ENCODE data around the gene PPP1R3E. TPM values are rescaled to one million over a fixed set of nuclear protein-coding genes. Genes with fewer than 3 reads are reported as not detected.
A peak's percentile ranks its signal among the peaks of the same experiment; 100 is the strongest.

The PPP1R3E gene, protein sequence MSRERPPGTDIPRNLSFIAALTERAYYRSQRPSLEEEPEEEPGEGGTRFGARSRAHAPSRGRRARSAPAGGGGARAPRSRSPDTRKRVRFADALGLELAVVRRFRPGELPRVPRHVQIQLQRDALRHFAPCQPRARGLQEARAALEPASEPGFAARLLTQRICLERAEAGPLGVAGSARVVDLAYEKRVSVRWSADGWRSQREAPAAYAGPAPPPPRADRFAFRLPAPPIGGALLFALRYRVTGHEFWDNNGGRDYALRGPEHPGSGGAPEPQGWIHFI
- polyA plus RNA-seq = 16.1 and 17.2 TPM in 2 replicates
- polyA minus RNA-seq = 11.7 and 13.9 TPM in 2 replicates

GRCh38 chr14:23302290-23303225 lies at the start of gene PPP1R3E:
PPP1R3E (minus strand) TSS chr14:23302859; CDS start chr14:23302576, 283 bp downstream.
- Histone ChIP-seq H4K20me1 (ENCODE audit: insufficient read depth) (no peaks in the 10 kb centered on the region), H3K4me3 (ENCODE audit: low read length) (peak within 1 kb of the TSS; percentile 98), H3K9ac (ENCODE audit: low read length) (peak within 1 kb of the TSS; percentile 96), H3K79me2 (replicated peaks; ENCODE audit: insufficient read depth, low read length) (peaks cover 24% of the 10 kb centered on the region), H3K27ac (ENCODE audit: low read length) (peak within 1 kb of the TSS; percentile 95), H3F3A (ENCODE audit: insufficient read depth, low read length, poor library complexity, severe bottlenecking) (peaks cover 13% of the 10 kb centered on the region), H3K36me3 (ENCODE audit: insufficient read depth, low read length) (no peaks in the 10 kb centered on the region), H3K9me3 (ENCODE audit: low read length) (no peaks in the 10 kb centered on the region), H3K9me2 (ENCODE audit: insufficient read depth, low read length) (no peaks in the 10 kb centered on the region), H3K27me3 (ENCODE audit: insufficient read depth, low read depth, low read length) (no peaks in the 10 kb centered on the region), H3K4me2 (ENCODE audit: low read length) (peak within 1 kb of the TSS; percentile 64), H2AFZ (ENCODE audit: low read depth, low read length) (peak within 1 kb of the TSS; percentile 73)
- TF ChIP-seq REST (IDR thresholded peaks at IDR 0.05; ENCODE audit: borderline replicate concordance) (peak; percentile 56), CTCF (IDR thresholded peaks at IDR 0.05; ENCODE audit: poor library complexity, severe bottlenecking) (no peak), POLR2AphosphoS5 (IDR thresholded peaks at IDR 0.05) (peak; percentile 80), SMC3 (conservative IDR thresholded peaks at IDR 0.05; ENCODE audit: poor library complexity) (no peak), TAF1 (IDR thresholded peaks at IDR 0.05; ENCODE audit: low read depth) (peak; percentile 32)

- H3K9ac ChIP-seq (ENCODE audit: low read length) = peak overlapping the region; percentile 97
- H2AFZ ChIP-seq (ENCODE audit: low read depth, low read length) = peak overlapping the region; percentile 71
Observed at GRCh38 chr14:23351681-23352505, 49.2 kb upstream of the PPP1R3E start.

More at GRCh38 chr14:23351681-23352505, 49.2 kb upstream of the PPP1R3E start:
- Histone ChIP-seq H3K4me3 (ENCODE audit: low read length) (peak overlapping the region; percentile 99), H3K4me2 (ENCODE audit: low read length) (peak overlapping the region; percentile 87), H3K27me3 (ENCODE audit: insufficient read depth, low read depth, low read length) (no peaks in the 10 kb centered on the region), H3K27ac (ENCODE audit: low read length) (peak overlapping the region; percentile 93), H3K79me2 (replicated peaks; ENCODE audit: insufficient read depth, low read length) (no peaks in the 10 kb centered on the region), H4K20me1 (ENCODE audit: insufficient read depth) (no peaks in the 10 kb centered on the region), H3K9me3 (ENCODE audit: low read length) (no peaks in the 10 kb centered on the region), H3K36me3 (ENCODE audit: insufficient read depth, low read length) (no peaks in the 10 kb centered on the region), H3K9me2 (ENCODE audit: insufficient read depth, low read length) (no peaks in the 10 kb centered on the region), H3F3A (ENCODE audit: insufficient read depth, low read length, poor library complexity, severe bottlenecking) (no peaks in the 10 kb centered on the region)
- TF ChIP-seq RAD21 (conservative IDR thresholded peaks at IDR 0.05) (no peak), EP300 (conservative IDR thresholded peaks at IDR 0.05; ENCODE audit: poor library complexity, severe bottlenecking) (no peak), CTCF (IDR thresholded peaks at IDR 0.05; ENCODE audit: poor library complexity, severe bottlenecking) (peak; percentile 50)

Data from neural cell (in vitro differentiated cells).